Endothelial cell of hepatic sinusoid (primary cell): ENCODE data around the gene MPRIP.

Experiments used
- in situ Hi-C: cut with HindIII; loops from 2 replicates; pipeline ENCODE4 v1.10.0; 2017; ENCODE audit warnings: low sequenced_read_pairs

The MPRIP gene

GRCh38 chr17:17028878-17029535 is 13.2 kb upstream of the MPRIP start:
- in situ Hi-C loops: no loop called here

DNA sequence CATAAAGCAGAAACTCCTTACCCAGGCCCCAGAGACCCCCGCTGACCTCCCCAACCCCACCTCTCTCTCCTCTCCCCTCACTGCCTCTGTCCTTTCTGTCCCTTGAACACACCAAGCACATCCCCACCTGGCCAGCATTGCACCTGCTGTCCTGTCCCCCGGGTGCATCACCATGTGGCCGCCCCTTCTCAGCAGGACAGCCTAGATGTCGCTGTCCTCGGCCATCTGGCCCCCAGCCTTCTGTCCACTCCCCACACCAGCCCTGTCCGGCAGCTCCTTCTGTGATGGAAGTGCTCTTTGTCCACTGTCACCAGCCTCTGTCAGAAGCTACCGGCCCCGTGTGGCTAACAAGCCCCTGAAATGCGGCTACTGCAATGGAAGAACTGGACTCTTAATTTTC is 12.3 kb upstream of the MPRIP start:
- in situ Hi-C loops: no loop called here

DNA sequence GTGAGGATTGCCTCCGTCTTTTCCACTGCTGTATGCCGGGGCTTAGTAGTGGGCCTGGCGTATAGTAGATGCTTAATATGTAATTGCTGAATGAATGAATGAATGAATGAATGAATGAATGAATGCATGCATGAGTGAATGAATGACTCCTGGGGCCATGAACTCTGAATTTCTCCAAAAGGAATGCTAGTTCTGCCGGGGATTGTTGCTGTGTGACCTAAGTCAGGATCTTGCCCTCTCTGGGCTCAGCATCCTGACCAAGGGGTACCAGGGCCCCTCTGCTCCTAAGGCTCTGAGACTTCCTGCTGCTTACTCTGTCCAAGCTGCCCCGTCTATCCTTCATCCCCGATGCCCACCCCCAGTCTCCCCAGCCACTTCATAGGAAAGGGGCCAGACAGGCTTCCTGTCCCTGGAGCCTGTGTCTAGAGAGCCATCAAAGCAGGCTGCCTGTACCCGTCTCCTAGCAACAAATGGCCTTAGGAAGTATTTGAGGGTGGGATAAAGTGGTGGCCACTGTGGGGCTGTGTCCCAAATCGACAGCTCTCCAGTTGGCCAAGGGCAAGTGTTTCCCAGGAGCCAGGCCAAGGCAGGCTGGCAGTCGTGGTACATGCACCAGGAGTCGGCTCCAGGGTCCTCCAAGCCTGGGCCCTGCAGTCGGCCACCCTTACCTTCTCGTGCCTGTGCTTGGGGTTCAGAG is 11.6 kb upstream of the MPRIP start:
- in situ Hi-C loops: no loop called here

- in situ Hi-C loops: no loop called here
Observed at GRCh38 chr17:17032131-17032692, 10.0 kb upstream of the MPRIP start.

- in situ Hi-C loops: no loop called here
Observed at GRCh38 chr17:17033466-17033865, 8.8 kb upstream of the MPRIP start.

DNA sequence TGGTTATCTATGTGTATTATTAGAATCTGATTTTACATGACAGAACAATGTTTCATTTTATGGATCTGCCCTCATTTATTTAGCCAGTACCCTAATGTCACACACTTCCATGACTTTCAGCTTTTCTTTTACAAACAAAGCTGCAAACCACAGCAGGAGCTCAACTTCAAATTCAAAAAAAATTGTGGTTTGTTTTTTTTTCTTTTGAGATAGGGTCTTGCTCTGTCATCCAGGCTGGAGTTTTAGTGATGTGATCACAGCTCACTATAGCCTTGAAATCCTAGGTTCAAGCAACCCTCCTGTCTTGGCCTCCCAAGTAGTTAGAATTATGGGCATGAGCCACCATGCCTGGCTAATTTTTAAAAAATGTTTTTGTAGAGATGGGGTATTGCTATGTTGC is 8.2 kb upstream of the MPRIP start:
- in situ Hi-C loops: no loop called here

DNA sequence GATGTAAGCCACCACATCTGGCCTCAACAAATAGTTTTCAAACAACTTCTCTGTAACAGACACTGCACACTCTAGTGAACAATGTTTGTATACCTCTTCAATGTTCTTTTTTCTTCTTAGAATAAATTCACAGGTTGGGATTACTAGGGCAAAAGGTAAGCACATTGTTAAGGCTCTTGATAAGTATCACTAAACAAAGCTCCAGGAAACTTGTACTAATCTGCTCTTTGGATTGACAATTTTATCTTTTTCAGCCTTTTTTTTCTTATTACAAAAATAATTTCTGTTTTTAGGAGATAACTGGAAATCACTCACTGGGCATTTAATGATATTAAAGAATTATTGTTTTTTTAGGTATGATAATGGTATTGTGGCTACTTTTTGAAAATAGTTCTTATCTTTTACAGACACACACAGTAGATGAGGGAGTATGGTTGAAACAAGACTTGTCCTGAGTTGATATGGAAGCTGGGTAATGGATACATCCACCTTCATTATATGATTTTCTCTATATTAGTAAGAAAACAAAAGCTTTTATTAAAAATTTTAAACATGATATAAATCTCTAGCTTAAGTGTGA is 7.7 kb upstream of the MPRIP start:
- in situ Hi-C loops: no loop called here

GRCh38 chr17:17035490-17035889 is 6.8 kb upstream of the MPRIP start:
- in situ Hi-C loops: no loop called here

GRCh38 chr17:17035920-17036523 is 6.2 kb upstream of the MPRIP start:
- in situ Hi-C loops: no loop called here

- in situ Hi-C loops: no loop called here
Observed at GRCh38 chr17:17036524-17036998, 5.7 kb upstream of the MPRIP start.

DNA sequence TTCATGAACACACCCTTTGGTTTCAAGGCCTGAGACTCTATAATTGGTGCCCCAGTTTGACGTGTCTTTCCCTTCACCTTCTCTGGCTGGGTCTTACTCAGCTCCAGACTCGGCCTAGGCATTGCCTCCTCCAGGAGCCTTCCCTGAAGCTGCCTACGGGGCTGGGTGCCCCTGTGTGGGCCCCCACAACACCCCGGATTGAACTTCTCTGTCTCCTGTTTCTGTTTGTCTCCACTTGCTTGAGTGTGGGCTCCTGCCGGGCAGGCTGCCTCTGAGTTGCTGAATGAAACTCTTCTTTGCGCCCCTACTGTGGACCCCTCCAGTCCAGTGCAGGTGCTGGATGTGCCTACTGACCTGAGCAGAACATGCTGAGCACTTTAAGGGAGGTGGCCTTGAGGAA is 2.3 kb upstream of the MPRIP start:
- in situ Hi-C loops: no loop called here

DNA sequence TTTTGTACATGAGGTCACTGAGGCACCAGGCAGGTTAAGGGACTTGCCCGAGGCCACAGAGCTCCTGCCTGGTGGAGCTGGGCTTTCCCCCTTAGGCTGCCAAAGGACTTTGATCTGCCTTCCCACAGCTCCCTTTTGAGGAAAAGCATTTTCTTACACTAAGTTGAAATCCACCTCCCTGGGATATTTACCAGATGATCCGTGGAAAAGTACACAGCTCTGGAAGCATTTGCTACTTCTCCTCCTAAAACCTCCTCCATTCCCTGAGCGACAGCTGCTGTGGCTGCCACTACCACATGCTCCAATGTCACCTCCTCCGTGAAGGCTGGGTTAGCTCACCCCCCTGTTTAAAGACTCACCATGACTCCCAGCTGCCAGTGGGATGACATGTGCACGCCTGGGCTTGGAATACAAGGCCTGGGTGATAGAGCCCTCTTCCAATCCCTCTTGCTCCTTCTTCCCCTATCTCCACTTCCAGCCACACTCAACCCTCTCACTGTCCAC is 1.2 kb upstream of the MPRIP start:
- in situ Hi-C loops: no loop called here

DNA sequence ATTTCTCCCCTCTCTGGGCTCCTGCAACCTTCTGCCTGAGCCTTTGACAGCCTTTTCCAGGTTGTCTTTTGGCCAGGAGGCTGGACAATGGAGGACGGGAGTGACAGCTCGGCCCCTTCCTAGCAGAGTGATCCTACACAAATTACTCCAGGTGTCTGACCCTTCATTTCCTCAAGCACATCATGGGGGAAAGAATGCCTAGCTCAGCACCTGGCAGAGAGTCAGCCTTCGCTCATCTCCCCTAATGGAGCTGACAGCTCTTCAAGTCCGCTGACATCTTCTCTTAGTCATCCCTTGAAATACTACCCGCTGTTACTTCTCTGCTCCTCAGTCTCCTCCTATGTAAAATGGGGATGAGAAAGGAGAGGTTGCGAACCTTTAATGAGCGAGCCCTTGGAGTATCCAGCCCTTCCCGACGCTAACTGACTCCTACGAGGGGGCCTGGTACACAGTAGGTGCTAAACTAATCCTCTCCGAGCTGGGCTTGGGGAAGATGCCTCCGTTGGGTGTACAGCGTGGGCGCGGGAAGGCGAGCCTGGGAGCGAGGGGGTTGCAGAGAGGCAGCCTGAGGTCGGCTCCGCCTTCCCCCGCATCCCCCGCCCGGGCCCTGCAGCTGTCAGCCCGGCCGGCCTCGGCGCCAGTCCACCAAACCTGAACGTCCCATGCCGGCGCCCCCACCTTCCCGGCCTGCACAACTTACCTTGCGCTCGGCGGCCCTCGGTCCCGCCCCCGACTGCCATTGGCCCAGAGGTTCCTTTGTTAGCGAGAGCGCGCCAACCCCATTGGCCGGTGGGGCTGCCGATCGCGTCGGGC is 480 bp upstream of the MPRIP start:
- in situ Hi-C loops: no loop called here

DNA sequence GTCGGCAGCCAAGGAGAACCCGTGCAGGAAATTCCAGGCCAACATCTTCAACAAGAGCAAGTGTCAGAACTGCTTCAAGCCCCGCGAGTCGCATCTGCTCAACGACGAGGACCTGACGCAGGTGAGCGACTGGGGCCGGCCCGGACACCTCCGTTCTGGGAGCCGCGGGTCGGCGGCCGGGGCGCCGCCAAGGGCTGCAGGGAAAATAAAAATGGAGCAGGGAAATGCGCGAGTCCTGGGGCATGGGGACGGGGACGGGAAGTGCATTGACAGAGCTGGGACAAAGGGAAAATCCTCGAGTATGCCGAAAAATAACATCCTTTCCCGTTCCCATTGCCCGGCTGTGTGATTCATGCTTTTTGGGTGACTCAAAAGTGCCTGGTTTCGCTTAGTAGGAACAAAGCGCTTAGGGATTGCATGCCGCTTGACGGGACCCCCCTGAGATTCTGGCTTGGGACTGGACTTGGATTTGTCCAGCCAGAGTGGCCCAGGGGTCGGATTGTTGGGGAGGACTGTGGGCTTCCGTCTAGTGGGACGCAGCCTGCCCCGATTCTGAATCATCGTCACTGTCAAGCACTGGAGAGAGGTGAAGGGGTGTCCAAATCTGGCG is 699 bp downstream of the MPRIP start:
- in situ Hi-C loops: no loop called here

GRCh38 chr17:17043461-17044271 is 1.4 kb downstream of the MPRIP start:
- in situ Hi-C loops: no loop called here

GRCh38 chr17:17044846-17045561 is 2.7 kb downstream of the MPRIP start:
- in situ Hi-C loops: no loop called here

GRCh38 chr17:17048106-17048505 is 5.8 kb downstream of the MPRIP start:
- in situ Hi-C loops: no loop called here
